HFFc6 (cell line): ENCODE measurements around the gene HRH1. TPM values are rescaled to one million over a fixed set of nuclear protein-coding genes. Genes with fewer than 3 reads are reported as not detected.
A peak's percentile ranks its signal among the peaks of the same experiment; 100 is the strongest.

ENCODE experiments used
- DNase-seq: peaks from one replicate; pipeline ENCODE4 v3.0.0-alpha.2; 2018
- H3K27ac Mint-ChIP-seq: 2 replicates; pipeline ENCODE4 v1.8.0; 2020; ENCODE audit warnings: mild to moderate bottlenecking, mixed read lengths
- H3K27me3 Mint-ChIP-seq: 2 replicates; pipeline ENCODE4 v1.8.0; 2021; ENCODE audit warnings: mild to moderate bottlenecking, moderate library complexity, mixed read lengths; ENCODE audit not compliant: insufficient read depth
- H3K36me3 Mint-ChIP-seq: 2 replicates; pipeline ENCODE4 v1.8.0; 2021; ENCODE audit warnings: low read depth, mixed read lengths
- H3K4me1 Mint-ChIP-seq: 2 replicates; pipeline ENCODE4 v1.8.0; 2020; ENCODE audit warnings: low read depth, mixed read lengths
- H3K4me3 Mint-ChIP-seq: 2 replicates; pipeline ENCODE4 v1.8.0; 2020; ENCODE audit warnings: mild to moderate bottlenecking, moderate library complexity, mixed read lengths
- H3K9me3 Mint-ChIP-seq: 2 replicates; pipeline ENCODE4 v1.8.0; 2020; ENCODE audit warnings: mild to moderate bottlenecking, mixed read lengths
- total RNA-seq, 6 experiments: library from RNA; stranded (reverse); fragmentation: NEBNext Ultra II Directional; extraction: Animal tissue kit (Norgen Biotek cat#: 25700); gene quantifications; 2 replicates in 1 of 6; 3 replicates in 5 of 6; pipeline ENCODE4 v1.2.3, GENCODE V29; 2021
- TF ChIP-seq, protein P1 (sequence below): fragments of 200-600 bp; sonication (generic); IDR thresholded peaks from 2 replicates; pipeline ENCODE4 v1.5.0; 2021; ENCODE audit warnings: antibody characterized with exemption, mild to moderate bottlenecking

The HRH1 gene
- total RNA-seq, 6 experiments from 2014 or later = 4.9 to 8.4 (median 6.4) TPM

DNA sequence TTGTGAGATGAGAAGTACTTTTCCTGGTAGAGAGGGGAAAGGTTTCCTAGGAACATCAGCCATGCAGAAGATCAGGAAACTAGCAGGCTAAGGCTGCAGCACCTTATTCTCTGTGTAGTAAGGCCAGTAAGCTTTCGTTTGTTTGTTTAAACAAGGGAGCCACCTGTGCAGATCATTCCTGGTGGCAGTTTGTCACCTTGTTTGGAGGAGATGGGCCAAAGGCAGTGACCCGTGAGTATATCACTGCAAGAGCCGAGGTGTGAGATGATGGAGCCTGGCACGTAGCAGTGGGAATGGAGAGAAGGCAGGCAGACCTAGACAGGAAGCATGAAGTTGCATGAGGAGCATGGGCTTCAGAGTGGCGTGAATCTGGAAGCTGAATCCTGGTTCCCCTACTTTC lies 137.5 kb downstream of the HRH1 start:
- Mint-ChIP-seq H3K9me3 (no peaks in the 10 kb centered on the region), H3K27ac (peak overlapping the region; percentile 96), H3K27me3 (no peaks in the 10 kb centered on the region; the same call in 1 of the 2 replicates), H3K4me3 (0 out of 2 replicates have a peak overlapping the region, but pooled peaks have one; percentile 2), H3K36me3 (peaks cover 29% of the 10 kb centered on the region), H3K4me1 (peaks cover 65% of the 10 kb centered on the region)
- TF ChIP-seq, protein P1, sequence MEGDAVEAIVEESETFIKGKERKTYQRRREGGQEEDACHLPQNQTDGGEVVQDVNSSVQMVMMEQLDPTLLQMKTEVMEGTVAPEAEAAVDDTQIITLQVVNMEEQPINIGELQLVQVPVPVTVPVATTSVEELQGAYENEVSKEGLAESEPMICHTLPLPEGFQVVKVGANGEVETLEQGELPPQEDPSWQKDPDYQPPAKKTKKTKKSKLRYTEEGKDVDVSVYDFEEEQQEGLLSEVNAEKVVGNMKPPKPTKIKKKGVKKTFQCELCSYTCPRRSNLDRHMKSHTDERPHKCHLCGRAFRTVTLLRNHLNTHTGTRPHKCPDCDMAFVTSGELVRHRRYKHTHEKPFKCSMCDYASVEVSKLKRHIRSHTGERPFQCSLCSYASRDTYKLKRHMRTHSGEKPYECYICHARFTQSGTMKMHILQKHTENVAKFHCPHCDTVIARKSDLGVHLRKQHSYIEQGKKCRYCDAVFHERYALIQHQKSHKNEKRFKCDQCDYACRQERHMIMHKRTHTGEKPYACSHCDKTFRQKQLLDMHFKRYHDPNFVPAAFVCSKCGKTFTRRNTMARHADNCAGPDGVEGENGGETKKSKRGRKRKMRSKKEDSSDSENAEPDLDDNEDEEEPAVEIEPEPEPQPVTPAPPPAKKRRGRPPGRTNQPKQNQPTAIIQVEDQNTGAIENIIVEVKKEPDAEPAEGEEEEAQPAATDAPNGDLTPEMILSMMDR = no peak
- no peak for DNase-seq

DNA sequence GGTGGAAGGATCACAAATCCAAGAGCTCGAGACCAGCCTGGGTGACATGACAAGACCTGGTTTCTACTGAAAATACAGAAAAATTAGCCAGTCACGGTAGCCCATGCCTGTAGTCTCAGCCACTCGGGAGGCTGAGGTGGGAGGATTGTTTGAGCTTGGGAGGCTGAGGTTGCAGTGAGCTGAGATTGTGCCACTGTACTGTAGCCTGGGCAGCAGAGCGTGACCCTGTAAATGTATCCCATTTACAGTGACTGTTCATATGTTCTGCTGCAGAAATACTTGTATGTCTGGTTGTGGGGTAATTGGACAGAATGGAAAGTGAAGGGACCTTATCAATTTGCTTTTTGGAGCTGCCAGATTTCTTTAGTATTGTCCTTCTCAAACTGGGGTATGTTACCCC lies 142.8 kb downstream of the HRH1 start:
- peaks cover 27% of the 10 kb centered on the region for H3K4me1 Mint-ChIP-seq
- peaks cover 48% of the 10 kb centered on the region for H3K36me3 Mint-ChIP-seq
- no peak overlapping the region; the same call in 1 of the 2 replicates for H3K27ac Mint-ChIP-seq
- H3K4me3 Mint-ChIP-seq = no peak overlapping the region
- TF ChIP-seq, protein P1 = no peak
- H3K9me3 Mint-ChIP-seq = no peaks in the 10 kb centered on the region
- DNase-seq = no peak
- no peaks in the 10 kb centered on the region; the same call in 1 of the 2 replicates for H3K27me3 Mint-ChIP-seq

GRCh38 chr3:11300970-11301369 lies 146.7 kb downstream of the HRH1 start:
- Mint-ChIP-seq H3K4me1 (peaks cover 35% of the 10 kb centered on the region), H3K4me3 (no peak overlapping the region), H3K9me3 (no peaks in the 10 kb centered on the region), H3K27ac (no peak overlapping the region), H3K36me3 (peaks cover 71% of the 10 kb centered on the region), H3K27me3 (no peaks in the 10 kb centered on the region; the same call in 1 of the 2 replicates)
- DNase-seq = no peak
- TF ChIP-seq, protein P1 = no peak

DNA sequence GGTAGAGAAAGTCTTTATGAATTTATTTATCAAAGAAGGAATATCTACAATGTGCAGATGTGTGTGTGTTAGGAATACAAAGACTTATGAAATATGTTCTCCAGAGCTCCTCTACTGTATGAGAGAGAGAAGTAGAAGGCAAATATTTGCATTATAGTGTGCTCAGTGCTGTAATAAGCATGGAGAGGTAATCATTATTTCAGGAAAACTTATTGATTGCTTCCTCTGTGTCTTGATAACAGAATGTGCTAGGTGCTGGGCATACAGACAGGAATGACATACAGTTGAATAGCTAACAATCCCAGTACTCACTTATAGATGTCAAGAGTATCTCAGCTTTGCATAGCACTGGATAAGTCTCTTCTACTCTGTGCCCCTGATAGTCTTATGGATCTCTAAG lies 148.2 kb downstream of the HRH1 start:
- peaks cover 78% of the 10 kb centered on the region for H3K36me3 Mint-ChIP-seq

DNA sequence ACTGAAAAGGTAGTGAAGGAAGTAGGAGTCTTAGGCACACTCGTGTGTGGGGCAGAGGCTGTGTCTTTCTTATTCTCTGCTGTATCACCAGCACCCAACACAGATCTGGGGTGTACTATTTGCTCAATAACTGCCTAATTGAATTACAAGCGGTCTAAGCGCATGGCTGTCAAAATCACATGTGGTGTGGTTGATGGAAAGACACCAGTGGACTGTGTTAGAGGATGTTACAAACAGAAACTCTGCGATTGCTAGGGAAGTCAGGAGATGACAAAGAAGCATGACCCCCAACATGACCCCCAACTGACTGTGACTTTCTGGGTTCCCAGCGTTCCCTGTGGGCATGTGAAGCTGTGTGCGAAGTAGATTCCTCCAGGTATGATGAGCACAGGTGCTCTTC lies 149.9 kb downstream of the HRH1 start:
- no peak for DNase-seq
- TF ChIP-seq, protein P1 = no peak
- Mint-ChIP-seq H3K27ac (no peak overlapping the region), H3K27me3 (no peaks in the 10 kb centered on the region; the same call in 1 of the 2 replicates), H3K9me3 (no peaks in the 10 kb centered on the region), H3K4me3 (no peak overlapping the region), H3K4me1 (peaks cover 24% of the 10 kb centered on the region), H3K36me3 (peaks cover 73% of the 10 kb centered on the region)

More for the DNA sequence above, 148.2 kb downstream of the HRH1 start:
- no peak overlapping the region for H3K4me3 Mint-ChIP-seq
- H3K9me3 Mint-ChIP-seq = no peaks in the 10 kb centered on the region
- H3K4me1 Mint-ChIP-seq = peaks cover 32% of the 10 kb centered on the region
- H3K27ac Mint-ChIP-seq = no peak overlapping the region
- H3K27me3 Mint-ChIP-seq = no peaks in the 10 kb centered on the region; the same call in 1 of the 2 replicates
- TF ChIP-seq, protein P1 = no peak
- no peak for DNase-seq

- H3K4me1 Mint-ChIP-seq = peaks cover 24% of the 10 kb centered on the region
- H3K27ac Mint-ChIP-seq = peak overlapping the region; percentile 60
- peaks cover 63% of the 10 kb centered on the region for H3K36me3 Mint-ChIP-seq
- no peaks in the 10 kb centered on the region for H3K9me3 Mint-ChIP-seq
- H3K4me3 Mint-ChIP-seq = no peak overlapping the region
- TF ChIP-seq, protein P1 = no peak
- DNase-seq = no peak
- no peaks in the 10 kb centered on the region; the same call in 1 of the 2 replicates for H3K27me3 Mint-ChIP-seq
These were observed 151.2 kb downstream of the HRH1 start for GRCh38 chr3:11305509-11305908.
